Upper lobe of left lung (tissue), 4 donors: ENCODE results near the gene KCNJ14.

ENCODE experiments used
- POLR2A ChIP-seq, 4 donors: fragments of 450-650 bp; IDR thresholded peaks; one replicate each; pipeline ENCODE4 v1.5.1; 2016 to 2017; ENCODE audit warnings: antibody characterized with exemption in 4 of 4, mild to moderate bottlenecking in 2 of 4
- TF ChIP-seq, protein P1 (sequence below), 6 experiments: fragments of 450-650 bp in 4 of 6; fragments of 200-600 bp in 2 of 6; sonication (generic) in 2 of 6; IDR thresholded peaks; one replicate each; pipeline ENCODE4 v1.5.1; 2016 to 2019; ENCODE audit warnings: antibody characterized with exemption in 6 of 6

- TF ChIP-seq POLR2A (IDR thresholded peaks at IDR 0.05): no peak
- TF ChIP-seq, protein P1, sequence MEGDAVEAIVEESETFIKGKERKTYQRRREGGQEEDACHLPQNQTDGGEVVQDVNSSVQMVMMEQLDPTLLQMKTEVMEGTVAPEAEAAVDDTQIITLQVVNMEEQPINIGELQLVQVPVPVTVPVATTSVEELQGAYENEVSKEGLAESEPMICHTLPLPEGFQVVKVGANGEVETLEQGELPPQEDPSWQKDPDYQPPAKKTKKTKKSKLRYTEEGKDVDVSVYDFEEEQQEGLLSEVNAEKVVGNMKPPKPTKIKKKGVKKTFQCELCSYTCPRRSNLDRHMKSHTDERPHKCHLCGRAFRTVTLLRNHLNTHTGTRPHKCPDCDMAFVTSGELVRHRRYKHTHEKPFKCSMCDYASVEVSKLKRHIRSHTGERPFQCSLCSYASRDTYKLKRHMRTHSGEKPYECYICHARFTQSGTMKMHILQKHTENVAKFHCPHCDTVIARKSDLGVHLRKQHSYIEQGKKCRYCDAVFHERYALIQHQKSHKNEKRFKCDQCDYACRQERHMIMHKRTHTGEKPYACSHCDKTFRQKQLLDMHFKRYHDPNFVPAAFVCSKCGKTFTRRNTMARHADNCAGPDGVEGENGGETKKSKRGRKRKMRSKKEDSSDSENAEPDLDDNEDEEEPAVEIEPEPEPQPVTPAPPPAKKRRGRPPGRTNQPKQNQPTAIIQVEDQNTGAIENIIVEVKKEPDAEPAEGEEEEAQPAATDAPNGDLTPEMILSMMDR (IDR thresholded peaks at IDR 0.05): no peak
These were observed 23.2 kb downstream of the KCNJ14 start for GRCh38 chr19:48478339-48479256.
